Stimulated activated CD4-positive, alpha-beta T cell treated with anti-CD3 and anti-CD28 coated beads, Interleukin-1b, Interleukin-23, amount 100 ng/mL, for 24 hours (primary cell): ENCODE measurements around the gene CYP2E1.
"Not testable (repeated sequence)": the region's sequence is repeated elsewhere in the genome, so short reads cannot be mapped to it uniquely, and the experiment has no call there.

Source experiments
- DNase-seq, 4 experiments: peaks; one replicate each; pipeline ENCODE4 v3.0.0-alpha.2; 2020; ENCODE audit warnings: low read depth in 4 of 4, low spot score in 1 of 4

Gene CYP2E1

GRCh38 chr10:133569801-133570200 is 42.6 kb downstream of the CYP2E1 start:
- DNase-seq = not testable (repeated sequence)

GRCh38 chr10:133572055-133572454 is 44.9 kb downstream of the CYP2E1 start:
- not testable (repeated sequence) for DNase-seq

GRCh38 chr10:133573460-133573859 is 46.3 kb downstream of the CYP2E1 start:
- DNase-seq = not testable (repeated sequence)

- not testable (repeated sequence) for DNase-seq
These were observed 49.9 kb downstream of the CYP2E1 start for GRCh38 chr10:133577037-133577436.
